ENCODE results near the gene RPL3. TPM values are rescaled to one million over a fixed set of nuclear protein-coding genes. Genes with fewer than 3 reads are reported as not detected.

RPL3 gene
- total RNA-seq, 1 donor from 2014 or later: 355 TPM

Other genes with a start within 250 kb of the RPL3 start
- gene APOBEC3G, start 242.3 kb downstream of the RPL3 start, total RNA-seq: 3.3 TPM
- gene APOBEC3H, start 222.4 kb downstream of the RPL3 start, total RNA-seq: 0.32 TPM
- 66.0 TPM for gene CBX7, start 166.9 kb downstream of the RPL3 start, total RNA-seq
- 19.7 TPM for gene PDGFB, start 74.6 kb downstream of the RPL3 start, total RNA-seq
- gene SYNGR1, start 30.4 kb upstream of the RPL3 start, total RNA-seq: 40.5 TPM
- 17.3 TPM for gene TAB1, start 80.2 kb upstream of the RPL3 start, total RNA-seq
- 5.9 TPM for gene MGAT3, start 137.4 kb upstream of the RPL3 start, total RNA-seq
- gene MIEF1, start 182.7 kb upstream of the RPL3 start, total RNA-seq: 17.3 TPM
- gene ATF4, start 200.9 kb upstream of the RPL3 start, total RNA-seq: 204 TPM
- 61.9 TPM for gene RPS19BP1, start 213.1 kb upstream of the RPL3 start, total RNA-seq

All from Right ventricle myocardium inferior (tissue), 1 donor.